ENCODE data around the gene YOD1.

YOD1 gene

GRCh38 chr1:207004931-207005830 lies 45.8 kb downstream of the YOD1 start:
- no peak for DNase-seq

- DNase-seq = no peak
These were observed 47.8 kb downstream of the YOD1 start for GRCh38 chr1:207003210-207003609.

GRCh38 chr1:207002724-207003146 lies 48.3 kb downstream of the YOD1 start:
- DNase-seq = no peak

- DNase-seq = no peak
These were observed 49.3 kb downstream of the YOD1 start for GRCh38 chr1:207001492-207002245.

GRCh38 chr1:207000651-207001291 lies 50.2 kb downstream of the YOD1 start:
- no peak for DNase-seq

GRCh38 chr1:206998816-206999215 lies 52.2 kb downstream of the YOD1 start:
- DNase-seq = no peak

All from NCI-H526 treated with DMSO at 0.1 percent for 48 hours (cell line).